ENCODE measurements around the gene MOK. TPM values are rescaled to one million over a fixed set of nuclear protein-coding genes. Genes with fewer than 3 reads are reported as not detected.

MOK gene
- total and polyA plus RNA-seq, 2 of the 4 experiments (the other 2 are of a cell fraction), result 16.8 to 48.5 TPM

DNA sequence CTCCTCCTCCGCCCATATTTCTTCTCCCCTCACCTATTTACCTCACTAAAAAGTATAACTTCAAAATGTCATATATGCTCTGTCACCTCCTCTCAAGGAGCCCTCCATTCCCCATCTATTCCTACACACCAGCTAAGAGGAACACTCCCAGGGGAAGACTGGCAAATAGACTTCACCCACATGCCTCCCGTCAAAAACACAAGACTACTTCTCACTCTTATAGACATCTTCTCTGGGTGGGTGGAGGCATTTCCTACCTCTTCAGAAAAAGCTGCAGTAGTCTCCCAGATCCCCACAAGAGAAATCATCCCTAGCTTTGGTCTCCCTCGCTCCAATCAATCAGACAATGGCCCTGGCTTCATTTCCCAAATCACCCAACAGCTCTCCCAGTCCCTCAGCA lies 66.2 kb downstream of the MOK start:
- H4K8ac ChIP-seq (ENCODE audit: low read depth in 2 of 2, low read length in 2 of 2), result 0 out of 4 replicates have a peak overlapping the region, but pooled peaks of 1 of the 2 experiments have one; percentile 30
- H2AK5ac ChIP-seq (ENCODE audit: low read depth, low read length), result no peak overlapping the region
- H3K9me3 ChIP-seq (ENCODE audit: control insufficient read depth, insufficient read depth, low read length), result peaks cover 2% of the 10 kb centered on the region
- no peak for ATAC-seq (ENCODE audit: low read depth)
- H2BK20ac ChIP-seq (ENCODE audit: low read depth, low read length), result no peak overlapping the region
- in situ Hi-C loops (cut with MboI; ENCODE audit: low sequenced_read_pairs), result loop anchor here (5.0 kb wide), 1 partner anchor 74 kb away; no protein-coding TSS in a partner anchor
- ChIA-PET CTCF (interaction anchor here (0.8 kb wide), 1 partner anchor 75 kb away, joined by 3 read pairs; no protein-coding TSS in a partner anchor), POLR2A (ENCODE audit: unreplicated experiment) (no interaction called here)
- no TSS peak for BruUV-seq (replicated peaks)
- H4K20me1 ChIP-seq (ENCODE audit: insufficient read depth, low read length), result no peaks in the 10 kb centered on the region
- no peak overlapping the region; the same call in 1 of the 2 replicates for H4K5ac ChIP-seq (ENCODE audit: low read depth, low read length)
- H2BK15ac ChIP-seq (ENCODE audit: low read depth, low read length), result no peak overlapping the region
- H3K4me3 ChIP-seq (ENCODE audit: insufficient read depth, low read depth, low read length), result peak overlapping the region; percentile 0; the same call in 1 of the 2 replicates
- no peak overlapping the region for H3K56ac ChIP-seq (ENCODE audit: extremely low read depth, insufficient read depth, low read length)
- no peak overlapping the region for H2AK9ac ChIP-seq (replicated peaks; ENCODE audit: low read depth, low read length, poor library complexity)
- peak overlapping the region; percentile 19; the same call in 1 of the 2 replicates for H2BK120ac ChIP-seq (ENCODE audit: low read depth, low read length)
- H3K27ac ChIP-seq (ENCODE audit: insufficient read depth, low read length), result no peak overlapping the region
- WGBS, 2 experiments (ENCODE audit: extremely low coverage in 2 of 2, insufficient read length in 1 of 2), result 86% methylated on average over 2 of the region's 3 CpGs; no CpG with 5 or more reads in 1 of the 2 experiments
- peaks cover 4% of the 10 kb centered on the region for H3K4me1 ChIP-seq (ENCODE audit: control insufficient read depth, insufficient read depth, low read length)
- H3K23ac ChIP-seq (ENCODE audit: low read depth, low read length), result no peak overlapping the region
- H3K79me1 ChIP-seq (ENCODE audit: low read depth in 1 of 2, low read length in 2 of 2), result peaks cover 0 to 3% of the 10 kb centered on the region in 2 experiments; a peak in 1 of 4 replicates
- no peak overlapping the region for H3K14ac ChIP-seq (replicated peaks; ENCODE audit: low read depth, low read length)
- no peak overlapping the region; the same call in 1 of the 2 replicates for H3K4me2 ChIP-seq (ENCODE audit: low read depth, low read length)
- H3K9me1 ChIP-seq (ENCODE audit: insufficient read depth, low read length), result no peaks in the 10 kb centered on the region
- dilution Hi-C loops (cut with HindIII; ENCODE audit: low sequenced_read_pairs, unreplicated experiment), result no loop called here
- H3K36me3 ChIP-seq (ENCODE audit: control insufficient read depth, insufficient read depth, low read length), result no peaks in the 10 kb centered on the region
- no peak overlapping the region; the same call in 1 of the 2 replicates for H3K18ac ChIP-seq (ENCODE audit: low read depth, low read length)
- no peak overlapping the region for H2AFZ ChIP-seq (replicated peaks; ENCODE audit: low read length, poor library complexity)
- peak overlapping the region; percentile 44 for H2BK5ac ChIP-seq (ENCODE audit: low read depth, low read length, poor library complexity, severe bottlenecking)
- H3K27me3 ChIP-seq (ENCODE audit: control insufficient read depth, insufficient read depth, low read length), result no peaks in the 10 kb centered on the region
- TF ChIP-seq MAFK (IDR thresholded peaks at IDR 0.05; ENCODE audit: low read depth, low read length) (no peak), MAZ (IDR thresholded peaks at IDR 0.05; ENCODE audit: borderline replicate concordance, low read depth, low read length) (no peak), RAD21 (IDR thresholded peaks at IDR 0.05; ENCODE audit: low read length) (no peak), FOS (IDR thresholded peaks at IDR 0.05; ENCODE audit: low read depth, low read length) (no peak), NFE2L2 (IDR thresholded peaks at IDR 0.05; ENCODE audit: low read depth, low read length) (no peak), CHD1 (IDR thresholded peaks at IDR 0.05; ENCODE audit: low read depth, low read length) (no peak), POLR2A (IDR thresholded peaks at IDR 0.05; ENCODE audit: low read depth, low read length) (no peak), RFX5 (IDR thresholded peaks at IDR 0.05; ENCODE audit: low read depth, low read length) (no peak), CEBPB (IDR thresholded peaks at IDR 0.05; ENCODE audit: low read depth, low read length) (no peak)
- TF ChIP-seq, protein P1, sequence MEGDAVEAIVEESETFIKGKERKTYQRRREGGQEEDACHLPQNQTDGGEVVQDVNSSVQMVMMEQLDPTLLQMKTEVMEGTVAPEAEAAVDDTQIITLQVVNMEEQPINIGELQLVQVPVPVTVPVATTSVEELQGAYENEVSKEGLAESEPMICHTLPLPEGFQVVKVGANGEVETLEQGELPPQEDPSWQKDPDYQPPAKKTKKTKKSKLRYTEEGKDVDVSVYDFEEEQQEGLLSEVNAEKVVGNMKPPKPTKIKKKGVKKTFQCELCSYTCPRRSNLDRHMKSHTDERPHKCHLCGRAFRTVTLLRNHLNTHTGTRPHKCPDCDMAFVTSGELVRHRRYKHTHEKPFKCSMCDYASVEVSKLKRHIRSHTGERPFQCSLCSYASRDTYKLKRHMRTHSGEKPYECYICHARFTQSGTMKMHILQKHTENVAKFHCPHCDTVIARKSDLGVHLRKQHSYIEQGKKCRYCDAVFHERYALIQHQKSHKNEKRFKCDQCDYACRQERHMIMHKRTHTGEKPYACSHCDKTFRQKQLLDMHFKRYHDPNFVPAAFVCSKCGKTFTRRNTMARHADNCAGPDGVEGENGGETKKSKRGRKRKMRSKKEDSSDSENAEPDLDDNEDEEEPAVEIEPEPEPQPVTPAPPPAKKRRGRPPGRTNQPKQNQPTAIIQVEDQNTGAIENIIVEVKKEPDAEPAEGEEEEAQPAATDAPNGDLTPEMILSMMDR (conservative IDR thresholded peaks at IDR 0.05; ENCODE audit: low read depth, low read length), result no peak
- intact Hi-C loops (cut with micrococcal nuclease), result no loop called here
- H3K9ac ChIP-seq (ENCODE audit: low read depth, low read length), result no peak overlapping the region
- 0 out of 2 replicates have a peak overlapping the region, but pooled peaks have one; percentile 13 for H3K4ac ChIP-seq (ENCODE audit: low read depth, low read length)
- no peak for DNase-seq
- H4K91ac ChIP-seq (ENCODE audit: insufficient read depth, low read depth, low read length), result no peak overlapping the region
